Heart left ventricle (tissue), 13 donors: Measurements from ENCODE around the gene SUSD1.

Experiments
- POLR2A ChIP-seq, 2 donors: fragments of 450-650 bp; IDR thresholded peaks; one replicate each; pipeline ENCODE4 v1.6.1; 2017; ENCODE audit warnings: antibody characterized with exemption in 2 of 2, mild to moderate bottlenecking in 2 of 2, moderate library complexity in 2 of 2
- TF ChIP-seq, protein P1 (sequence below), 12 donors: fragments of 200-600 bp; sonication (generic) in 4 of 12; IDR thresholded peaks; one replicate each; pipeline versions ENCODE4 v1.5.0 to v1.8.0; 2018 to 2022; ENCODE audit warnings: antibody characterized with exemption in 12 of 12, mild to moderate bottlenecking in 5 of 12
- donor health status: ischemic (EF 13 %, LVEDD 7.1; RV severe dilation, severe dysfunction).
- donor health status: DM: no; HTN: yes; CAD: no.
- donor health status: DM: no; HTN: no; CAD: no.
- donor health status: ischemic (EF 25% LVEDD 6.9; RV normal size, moderate dysfunction).
- donor health status: ischemic (EF 25% LVEDD 5.7; RV mildly dilated, moderate dysfunction).
- donor health status: ischemic (EF 35%, LVEDD 5.7; RV mildly dilated, moderate dysfunction).
- donor health status: nonischemic (EF 11% LVEDD 7.7; RV severe dilation, severe dysfunction).
- donor health status: DM: yes; HTN: yes; CAD: no.
- donor health status: PGD.
- donor health status: ischemic (EF 29% LVEDD 5.4; RV normal size, mild dysfunction).
- donor health status: nonischemic (EF 23%, LVEDD 6.1; RV moderate dilation, normal function).

- no peak for TF ChIP-seq POLR2A (IDR thresholded peaks at IDR 0.05)
- TF ChIP-seq, protein P1, sequence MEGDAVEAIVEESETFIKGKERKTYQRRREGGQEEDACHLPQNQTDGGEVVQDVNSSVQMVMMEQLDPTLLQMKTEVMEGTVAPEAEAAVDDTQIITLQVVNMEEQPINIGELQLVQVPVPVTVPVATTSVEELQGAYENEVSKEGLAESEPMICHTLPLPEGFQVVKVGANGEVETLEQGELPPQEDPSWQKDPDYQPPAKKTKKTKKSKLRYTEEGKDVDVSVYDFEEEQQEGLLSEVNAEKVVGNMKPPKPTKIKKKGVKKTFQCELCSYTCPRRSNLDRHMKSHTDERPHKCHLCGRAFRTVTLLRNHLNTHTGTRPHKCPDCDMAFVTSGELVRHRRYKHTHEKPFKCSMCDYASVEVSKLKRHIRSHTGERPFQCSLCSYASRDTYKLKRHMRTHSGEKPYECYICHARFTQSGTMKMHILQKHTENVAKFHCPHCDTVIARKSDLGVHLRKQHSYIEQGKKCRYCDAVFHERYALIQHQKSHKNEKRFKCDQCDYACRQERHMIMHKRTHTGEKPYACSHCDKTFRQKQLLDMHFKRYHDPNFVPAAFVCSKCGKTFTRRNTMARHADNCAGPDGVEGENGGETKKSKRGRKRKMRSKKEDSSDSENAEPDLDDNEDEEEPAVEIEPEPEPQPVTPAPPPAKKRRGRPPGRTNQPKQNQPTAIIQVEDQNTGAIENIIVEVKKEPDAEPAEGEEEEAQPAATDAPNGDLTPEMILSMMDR (IDR thresholded peaks at IDR 0.05): no peak
Measured at GRCh38 chr9:112041199-112041535, 133.9 kb downstream of the SUSD1 start.
